ENCODE results near the gene PTPRO. TPM values are rescaled to one million over a fixed set of nuclear protein-coding genes. Genes with fewer than 3 reads are reported as not detected.

The PTPRO gene
- polyA plus RNA-seq, 1 experiment, result 0.10 TPM

DNA sequence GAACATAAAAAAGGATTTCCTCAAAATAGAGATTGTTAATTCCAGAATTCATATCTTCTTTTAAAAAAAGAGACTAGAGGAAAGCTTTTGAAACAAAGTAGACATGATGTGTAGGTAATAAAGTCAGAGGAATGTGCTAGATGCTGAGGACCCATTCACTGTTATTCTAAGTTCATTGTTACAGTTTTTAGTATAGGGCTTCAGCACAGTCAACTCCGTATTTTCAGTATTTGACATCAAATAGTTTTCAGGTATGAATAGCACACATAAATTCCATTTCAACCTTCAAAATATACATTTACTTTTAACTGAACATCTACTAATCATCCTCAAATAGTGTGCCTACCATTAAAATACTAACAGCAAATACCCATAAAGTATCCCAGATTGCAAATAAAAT, 239.1 kb downstream of the PTPRO start:
- POLR2A ChIA-PET, result no interaction called here
- H3K27ac ChIP-seq (ENCODE audit: low read depth, low read length), result no peak overlapping the region
- no peak overlapping the region for H3K4me3 ChIP-seq (ENCODE audit: low read depth, low read length)
- H3K27me3 ChIP-seq (ENCODE audit: control insufficient read depth, insufficient read depth, low read length), result no peaks in the 10 kb centered on the region
- DNase-seq (ENCODE audit: low read depth, low spot score), result no peak
- CTCF ChIA-PET, result interaction anchor here (0.6 to 5.3 kb wide), 3 partner anchors 23 to 29 kb away, joined by 3 to 37 read pairs (median 17); no protein-coding TSS in a partner anchor
- TF ChIP-seq, protein P1, sequence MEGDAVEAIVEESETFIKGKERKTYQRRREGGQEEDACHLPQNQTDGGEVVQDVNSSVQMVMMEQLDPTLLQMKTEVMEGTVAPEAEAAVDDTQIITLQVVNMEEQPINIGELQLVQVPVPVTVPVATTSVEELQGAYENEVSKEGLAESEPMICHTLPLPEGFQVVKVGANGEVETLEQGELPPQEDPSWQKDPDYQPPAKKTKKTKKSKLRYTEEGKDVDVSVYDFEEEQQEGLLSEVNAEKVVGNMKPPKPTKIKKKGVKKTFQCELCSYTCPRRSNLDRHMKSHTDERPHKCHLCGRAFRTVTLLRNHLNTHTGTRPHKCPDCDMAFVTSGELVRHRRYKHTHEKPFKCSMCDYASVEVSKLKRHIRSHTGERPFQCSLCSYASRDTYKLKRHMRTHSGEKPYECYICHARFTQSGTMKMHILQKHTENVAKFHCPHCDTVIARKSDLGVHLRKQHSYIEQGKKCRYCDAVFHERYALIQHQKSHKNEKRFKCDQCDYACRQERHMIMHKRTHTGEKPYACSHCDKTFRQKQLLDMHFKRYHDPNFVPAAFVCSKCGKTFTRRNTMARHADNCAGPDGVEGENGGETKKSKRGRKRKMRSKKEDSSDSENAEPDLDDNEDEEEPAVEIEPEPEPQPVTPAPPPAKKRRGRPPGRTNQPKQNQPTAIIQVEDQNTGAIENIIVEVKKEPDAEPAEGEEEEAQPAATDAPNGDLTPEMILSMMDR (IDR thresholded peaks at IDR 0.05; ENCODE audit: low read depth, low read length), result no peak
- H3K9me3 ChIP-seq (ENCODE audit: control insufficient read depth, insufficient read depth, low read length), result no peaks in the 10 kb centered on the region

DNA sequence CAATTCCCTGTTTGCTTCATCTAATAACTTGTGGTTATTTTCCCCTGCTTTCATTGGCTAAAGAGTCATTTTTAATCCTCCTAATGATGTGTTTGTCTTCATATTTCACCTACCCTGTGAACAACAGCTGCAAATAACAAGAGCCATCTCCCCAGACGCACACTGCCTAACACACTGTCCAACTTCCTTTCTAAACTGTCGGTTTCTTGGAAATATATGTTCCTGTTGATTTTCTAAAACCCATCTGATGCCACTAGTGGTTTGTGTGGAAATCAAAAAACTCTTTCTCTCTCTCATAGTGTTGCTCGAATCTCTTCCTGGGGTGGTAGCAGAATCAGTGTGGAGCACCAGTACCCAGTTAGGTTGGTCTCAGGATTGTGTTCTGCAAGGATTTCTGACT, 240.0 kb downstream of the PTPRO start:
- no peak overlapping the region for H3K4me3 ChIP-seq (ENCODE audit: low read depth, low read length)
- H3K9me3 ChIP-seq (ENCODE audit: control insufficient read depth, insufficient read depth, low read length), result no peaks in the 10 kb centered on the region
- ChIA-PET CTCF (interaction anchor here (4.4 to 5.3 kb wide), 2 partner anchors 22 to 30 kb away, joined by 17 to 37 read pairs; no protein-coding TSS in a partner anchor), POLR2A (interaction anchor here (0.6 kb wide), 1 partner anchor 276 kb away, joined by 4 read pairs; no protein-coding TSS in a partner anchor)
- H3K27ac ChIP-seq (ENCODE audit: low read depth, low read length), result no peak overlapping the region
- no peaks in the 10 kb centered on the region for H3K27me3 ChIP-seq (ENCODE audit: control insufficient read depth, insufficient read depth, low read length)
- TF ChIP-seq, protein P1 (IDR thresholded peaks at IDR 0.05; ENCODE audit: low read depth, low read length), result no peak
- no peak for DNase-seq (ENCODE audit: low read depth, low spot score)

GRCh38 chr12:15563663-15564062, 241.4 kb downstream of the PTPRO start:
- ChIA-PET POLR2A (no interaction called here), CTCF (interaction anchor here (1.1 to 5.3 kb wide), 4 partner anchors 8 to 287 kb away, joined by 3 to 37 read pairs (median 11); no protein-coding TSS in a partner anchor)
- H3K27me3 ChIP-seq (ENCODE audit: control insufficient read depth, insufficient read depth, low read length), result no peaks in the 10 kb centered on the region
- DNase-seq (ENCODE audit: low read depth, low spot score), result peak; percentile 20
- TF ChIP-seq, protein P1 (IDR thresholded peaks at IDR 0.05; ENCODE audit: low read depth, low read length), result no peak
- H3K4me3 ChIP-seq (ENCODE audit: low read depth, low read length), result no peak overlapping the region
- H3K27ac ChIP-seq (ENCODE audit: low read depth, low read length), result no peak overlapping the region
- H3K9me3 ChIP-seq (ENCODE audit: control insufficient read depth, insufficient read depth, low read length), result no peaks in the 10 kb centered on the region

GRCh38 chr12:15574353-15574752, 252.0 kb downstream of the PTPRO start:
- POLR2A ChIA-PET, result no interaction called here
- CTCF ChIA-PET, result interaction anchor here (1.7 to 7.7 kb wide), 2 partner anchors 11 to 42 kb away, joined by 9 to 76 read pairs; no protein-coding TSS in a partner anchor

More at GRCh38 chr12:15574353-15574752, 252.0 kb downstream of the PTPRO start:
- Histone ChIP-seq H3K9me3 (ENCODE audit: control insufficient read depth, insufficient read depth, low read length) (no peaks in the 10 kb centered on the region), H3K27ac (ENCODE audit: low read depth, low read length) (no peak overlapping the region), H3K4me3 (ENCODE audit: low read depth, low read length) (no peak overlapping the region), H3K27me3 (ENCODE audit: control insufficient read depth, insufficient read depth, low read length) (no peaks in the 10 kb centered on the region)
- TF ChIP-seq, protein P1 (IDR thresholded peaks at IDR 0.05; ENCODE audit: low read depth, low read length), result no peak
- DNase-seq (ENCODE audit: low read depth, low spot score), result no peak

All from AG04450 (cell line).